Muscle layer of duodenum (tissue), 2 donors: ENCODE results near the gene PRR5.

Source experiments
- H3K27ac ChIP-seq: one replicate; pipeline ENCODE4 v1.7.0; 2013; ENCODE audit warnings: mild to moderate bottlenecking, low read length
- H3K27me3 ChIP-seq: one replicate; pipeline ENCODE4 v1.7.0; 2013; ENCODE audit warnings: low read depth, mild to moderate bottlenecking, control low read depth, low read length
- H3K36me3 ChIP-seq, 2 donors: one replicate each; pipeline ENCODE4 v1.7.0; 2013; ENCODE audit warnings: low read length in 2 of 2, control low read depth in 1 of 2, mild to moderate bottlenecking in 1 of 2; ENCODE audit not compliant: insufficient read depth in 2 of 2, control insufficient read depth in 1 of 2
- H3K4me1 ChIP-seq, 2 donors: one replicate each; pipeline ENCODE4 v1.7.0; 2013; ENCODE audit warnings: low read length in 2 of 2, mild to moderate bottlenecking in 2 of 2, control low read depth in 1 of 2, moderate library complexity in 1 of 2; ENCODE audit not compliant: insufficient read depth in 2 of 2, control insufficient read depth in 1 of 2
- H3K4me3 ChIP-seq, 2 donors: one replicate each; pipeline ENCODE4 v1.7.0; 2013; ENCODE audit warnings: low read length in 2 of 2, low read depth in 1 of 2, mild to moderate bottlenecking in 1 of 2
- H3K9me3 ChIP-seq, 2 donors: one replicate each; pipeline ENCODE4 v1.7.0; 2013; ENCODE audit warnings: low read length in 2 of 2, control low read depth in 1 of 2, mild to moderate bottlenecking in 1 of 2; ENCODE audit not compliant: control insufficient read depth in 1 of 2
- donor health status: healthy.

The PRR5 gene

GRCh38 chr22:44709881-44710392, 7.9 kb downstream of the PRR5 start:
- Histone ChIP-seq H3K36me3 (no peaks in the 10 kb centered on the region), H3K4me1 (no peaks in the 10 kb centered on the region), H3K4me3 (no peak overlapping the region), H3K9me3 (no peaks in the 10 kb centered on the region), H3K27me3 (no peaks in the 10 kb centered on the region), H3K27ac (no peak overlapping the region)

DNA sequence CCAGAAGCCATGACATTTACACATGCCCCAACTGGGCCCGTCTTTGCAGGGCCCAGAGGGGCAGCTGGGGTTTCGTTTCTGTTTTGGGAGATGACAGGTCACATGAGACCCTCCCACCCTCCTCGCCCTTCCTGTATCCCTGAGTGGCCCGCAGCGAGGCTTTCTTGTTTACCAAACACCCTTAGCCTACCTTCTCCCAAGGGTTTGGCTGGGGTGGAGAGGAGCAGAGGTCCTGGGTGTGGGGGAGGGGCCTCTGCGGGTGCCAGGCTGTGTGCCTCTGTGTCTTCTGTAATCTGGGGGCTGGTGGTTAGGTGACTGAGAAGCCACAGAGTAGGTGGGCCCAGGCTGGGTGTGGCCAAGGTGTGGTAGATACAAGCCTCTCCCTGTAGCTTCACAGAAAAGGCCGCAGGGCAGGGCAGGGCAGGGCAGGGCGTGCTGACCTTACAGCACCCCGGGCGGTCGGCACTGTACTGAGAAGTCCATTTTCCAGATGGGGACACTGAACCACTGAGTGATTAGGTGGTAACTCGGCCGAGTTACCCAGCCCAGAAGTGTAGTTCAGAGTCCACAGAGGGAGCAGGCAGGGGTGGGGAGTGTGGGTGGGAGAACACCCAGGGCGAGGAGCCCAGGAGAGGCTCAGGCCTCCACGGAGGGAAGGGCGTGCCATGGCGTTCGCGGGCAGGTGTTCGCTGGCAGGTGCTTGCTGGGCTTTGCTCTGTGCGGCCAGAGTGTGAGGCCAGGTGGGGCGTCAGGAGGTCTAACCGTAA, 8.7 kb downstream of the PRR5 start:
- H3K4me1 ChIP-seq, result no peaks in the 10 kb centered on the region
- H3K36me3 ChIP-seq, result no peaks in the 10 kb centered on the region
- H3K9me3 ChIP-seq, result no peaks in the 10 kb centered on the region
- no peak overlapping the region for H3K4me3 ChIP-seq
- peak overlapping the region; percentile 16 for H3K27ac ChIP-seq
- no peaks in the 10 kb centered on the region for H3K27me3 ChIP-seq

GRCh38 chr22:44711241-44711560, 9.2 kb downstream of the PRR5 start:
- Histone ChIP-seq H3K27ac (peak overlapping the region; percentile 16), H3K9me3 (no peaks in the 10 kb centered on the region), H3K27me3 (no peaks in the 10 kb centered on the region), H3K4me1 (no peaks in the 10 kb centered on the region), H3K36me3 (no peaks in the 10 kb centered on the region), H3K4me3 (no peak overlapping the region)

- no peaks in the 10 kb centered on the region for H3K36me3 ChIP-seq
- no peaks in the 10 kb centered on the region for H3K27me3 ChIP-seq
- no peak overlapping the region for H3K4me3 ChIP-seq
- H3K27ac ChIP-seq, result peak overlapping the region; percentile 16
- no peaks in the 10 kb centered on the region for H3K4me1 ChIP-seq
- H3K9me3 ChIP-seq, result no peaks in the 10 kb centered on the region
These were observed 9.9 kb downstream of the PRR5 start for GRCh38 chr22:44711690-44712555.

- Histone ChIP-seq H3K27me3 (no peaks in the 10 kb centered on the region), H3K4me1 (no peaks in the 10 kb centered on the region), H3K9me3 (no peaks in the 10 kb centered on the region), H3K27ac (no peak overlapping the region), H3K4me3 (no peak overlapping the region), H3K36me3 (no peaks in the 10 kb centered on the region)
These were observed 11.0 kb downstream of the PRR5 start for GRCh38 chr22:44712962-44713361.

- H3K36me3 ChIP-seq, result no peaks in the 10 kb centered on the region
- H3K4me3 ChIP-seq, result no peak overlapping the region
- H3K4me1 ChIP-seq, result no peaks in the 10 kb centered on the region
- no peaks in the 10 kb centered on the region for H3K9me3 ChIP-seq
- no peak overlapping the region for H3K27ac ChIP-seq
- no peaks in the 10 kb centered on the region for H3K27me3 ChIP-seq
These were observed 12.8 kb downstream of the PRR5 start for GRCh38 chr22:44714703-44715350.

DNA sequence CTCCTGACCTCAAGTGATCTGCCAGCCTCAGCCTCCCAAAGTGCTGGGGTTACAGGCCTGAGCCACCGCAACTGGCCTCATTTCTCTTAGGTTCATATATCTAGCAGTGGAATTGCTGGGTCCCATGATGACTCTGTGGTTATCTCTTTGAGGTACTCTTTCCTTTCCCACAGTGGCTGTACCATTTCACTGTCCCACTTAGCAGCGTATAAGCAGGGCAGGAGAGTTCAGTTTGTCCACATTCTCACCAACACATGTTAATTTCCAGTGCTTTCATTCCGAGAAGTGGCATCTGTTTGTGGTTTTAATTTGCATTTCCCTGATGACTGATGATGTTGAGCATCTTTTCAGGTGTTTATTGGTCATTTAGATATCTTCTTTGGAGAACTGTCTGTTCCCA, 16.4 kb downstream of the PRR5 start:
- H3K36me3 ChIP-seq, result peaks cover 0 to 4% of the 10 kb centered on the region in 2 donors
- H3K9me3 ChIP-seq, result no peaks in the 10 kb centered on the region
- H3K27ac ChIP-seq, result no peak overlapping the region
- no peaks in the 10 kb centered on the region for H3K4me1 ChIP-seq
- no peaks in the 10 kb centered on the region for H3K27me3 ChIP-seq
- H3K4me3 ChIP-seq, result no peak overlapping the region

DNA sequence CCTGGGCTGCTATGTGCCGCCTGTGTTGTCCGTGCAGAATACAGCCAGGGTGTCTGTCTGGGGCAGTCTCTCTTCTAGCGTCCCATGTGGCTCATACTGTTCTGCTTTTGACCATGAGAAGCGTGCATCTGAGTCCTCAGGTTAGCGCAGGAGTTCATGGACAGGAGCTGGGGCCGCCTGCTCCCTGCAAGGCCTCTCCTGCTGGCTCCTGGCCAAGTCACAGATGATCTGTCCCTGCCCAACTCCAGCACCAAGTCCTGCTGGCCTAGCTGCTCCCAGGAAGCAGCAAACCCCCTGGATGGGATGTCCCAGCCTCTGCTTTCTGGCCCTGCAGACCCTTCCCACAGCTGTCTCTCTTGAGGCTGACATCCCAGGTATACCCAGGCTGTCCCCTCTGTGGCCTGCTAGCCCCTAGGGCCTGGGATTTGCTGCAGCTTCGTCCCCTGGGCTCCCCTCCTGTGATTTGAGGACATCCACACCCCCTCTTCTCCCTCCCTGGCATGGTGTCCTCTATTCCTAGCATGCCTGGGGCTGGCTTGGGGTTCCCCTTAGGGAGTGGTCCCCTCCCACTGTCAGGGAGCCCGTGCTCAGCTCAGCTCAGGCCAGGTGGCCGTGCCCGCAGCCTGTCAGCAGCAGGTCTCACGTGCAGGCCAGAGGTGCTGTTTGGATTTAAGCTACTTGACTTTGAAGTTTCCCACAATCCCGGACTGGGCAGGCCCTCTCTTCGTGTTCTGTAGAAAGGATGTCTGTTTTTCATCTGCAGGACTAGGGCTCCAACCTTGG, 17.8 kb downstream of the PRR5 start:
- Histone ChIP-seq H3K36me3 (peaks cover 0 to 4% of the 10 kb centered on the region in 2 donors), H3K4me1 (no peaks in the 10 kb centered on the region), H3K4me3 (no peak overlapping the region), H3K27ac (no peak overlapping the region), H3K9me3 (no peaks in the 10 kb centered on the region), H3K27me3 (no peaks in the 10 kb centered on the region)

DNA sequence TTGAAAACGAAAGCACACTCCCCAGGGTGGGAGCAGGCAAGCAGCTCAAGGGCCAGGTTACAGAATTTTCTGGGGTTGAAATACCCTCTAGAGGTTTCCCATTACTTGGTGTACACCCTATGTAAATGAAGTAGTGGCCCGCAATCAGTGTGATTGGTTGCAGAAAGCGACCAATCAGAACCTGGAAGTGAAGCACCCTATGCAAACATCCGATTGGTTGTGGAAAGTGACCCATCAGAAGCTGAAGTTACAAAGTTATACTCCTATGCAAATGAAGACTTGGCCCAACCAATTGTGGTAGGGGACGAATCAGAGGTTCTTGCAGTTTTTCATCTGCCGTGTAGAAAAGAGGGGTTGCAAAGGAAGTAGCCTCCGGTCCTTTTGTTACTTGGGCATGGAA, 19.2 kb downstream of the PRR5 start:
- no peak overlapping the region for H3K27ac ChIP-seq
- H3K36me3 ChIP-seq, result peaks cover 0 to 4% of the 10 kb centered on the region in 2 donors
- H3K4me3 ChIP-seq, result no peak overlapping the region
- H3K4me1 ChIP-seq, result no peaks in the 10 kb centered on the region
- no peaks in the 10 kb centered on the region for H3K27me3 ChIP-seq
- H3K9me3 ChIP-seq, result no peaks in the 10 kb centered on the region

GRCh38 chr22:44722611-44723010, 20.6 kb downstream of the PRR5 start:
- H3K4me3 ChIP-seq, result no peak overlapping the region
- H3K9me3 ChIP-seq, result no peaks in the 10 kb centered on the region
- peaks cover 0 to 4% of the 10 kb centered on the region in 2 donors for H3K36me3 ChIP-seq

More at GRCh38 chr22:44722611-44723010, 20.6 kb downstream of the PRR5 start:
- Histone ChIP-seq H3K4me1 (no peaks in the 10 kb centered on the region), H3K27me3 (no peaks in the 10 kb centered on the region), H3K27ac (no peak overlapping the region)
